COLO668 (cell line): Measurements from ENCODE around the gene RNF103.
"Not testable (repeated sequence)": the region's sequence is repeated elsewhere in the genome, so short reads cannot be mapped to it uniquely, and the experiment has no call there.

Experiments
- DNase-seq: peaks from one replicate; lab custom pipeline; 2025; ENCODE audit not compliant: unreplicated experiment; lab: John Stamatoyannopoulos, UW

RNF103 gene

DNA sequence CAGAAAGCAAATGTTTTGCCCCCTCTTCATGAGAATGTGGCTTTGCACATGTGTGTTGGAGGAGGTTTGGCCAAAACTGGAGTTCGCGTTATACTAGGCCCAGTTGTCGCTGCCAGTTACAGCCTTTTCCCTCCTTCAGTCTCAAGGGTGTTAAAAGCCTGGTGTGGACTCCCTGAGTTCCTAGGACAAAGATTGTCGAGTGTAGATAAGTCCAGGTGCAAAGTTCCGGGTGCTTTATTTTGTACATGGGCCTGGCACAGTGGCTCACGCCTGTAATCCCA is 542 bp upstream of the RNF103 start:
- DNase-seq = no peak

DNA sequence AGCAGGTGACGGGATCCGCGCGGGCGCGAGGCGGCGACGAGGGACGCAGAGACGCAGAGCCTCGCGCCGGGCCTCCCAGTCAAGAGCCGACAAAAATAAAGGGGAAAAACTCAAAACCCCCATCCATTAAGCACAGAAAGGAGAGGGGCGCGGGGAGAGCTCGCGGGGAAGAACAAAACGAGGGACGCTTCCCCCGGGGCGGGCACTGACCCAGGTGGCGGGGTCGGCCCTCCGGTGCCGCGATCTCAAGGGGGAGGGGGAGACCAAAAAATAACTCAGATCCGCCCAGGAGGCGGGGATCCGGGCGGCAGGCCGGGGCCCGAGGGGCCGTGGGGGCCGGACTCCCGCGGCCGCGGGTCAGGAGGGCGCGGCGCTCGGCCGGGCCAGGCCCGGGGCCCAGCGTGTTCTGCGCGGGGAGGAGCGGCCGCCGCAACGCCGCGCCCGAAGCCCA is 597 bp downstream of the RNF103 start:
- DNase-seq = peak; percentile 69

DNA sequence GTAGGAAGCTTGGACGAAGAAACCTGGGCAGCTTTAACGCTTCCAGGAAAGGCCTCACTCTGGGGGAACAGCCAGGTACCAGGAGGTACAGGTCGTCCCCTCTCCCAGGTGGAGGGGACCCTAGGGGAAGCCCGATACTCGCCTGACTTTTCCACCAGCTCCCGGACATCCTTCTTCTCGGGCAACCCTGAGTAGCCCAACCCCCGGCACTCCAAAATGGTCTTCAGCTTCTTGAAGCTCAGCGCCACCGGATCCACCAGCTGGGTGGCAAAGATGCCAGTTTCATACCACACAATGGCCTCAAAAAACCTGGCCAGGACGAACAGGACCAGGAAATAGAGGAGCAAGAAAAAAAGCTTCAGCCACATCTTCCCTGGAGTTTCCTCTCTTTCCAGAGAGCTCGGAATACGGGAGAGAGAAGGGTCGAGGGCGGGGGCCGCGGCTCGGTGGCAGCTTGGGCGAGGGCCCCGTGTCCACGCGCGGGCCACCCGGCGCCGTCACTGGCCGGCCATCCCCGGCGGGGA is 1.1 kb downstream of the RNF103 start:
- peak; percentile 56 for DNase-seq

DNA sequence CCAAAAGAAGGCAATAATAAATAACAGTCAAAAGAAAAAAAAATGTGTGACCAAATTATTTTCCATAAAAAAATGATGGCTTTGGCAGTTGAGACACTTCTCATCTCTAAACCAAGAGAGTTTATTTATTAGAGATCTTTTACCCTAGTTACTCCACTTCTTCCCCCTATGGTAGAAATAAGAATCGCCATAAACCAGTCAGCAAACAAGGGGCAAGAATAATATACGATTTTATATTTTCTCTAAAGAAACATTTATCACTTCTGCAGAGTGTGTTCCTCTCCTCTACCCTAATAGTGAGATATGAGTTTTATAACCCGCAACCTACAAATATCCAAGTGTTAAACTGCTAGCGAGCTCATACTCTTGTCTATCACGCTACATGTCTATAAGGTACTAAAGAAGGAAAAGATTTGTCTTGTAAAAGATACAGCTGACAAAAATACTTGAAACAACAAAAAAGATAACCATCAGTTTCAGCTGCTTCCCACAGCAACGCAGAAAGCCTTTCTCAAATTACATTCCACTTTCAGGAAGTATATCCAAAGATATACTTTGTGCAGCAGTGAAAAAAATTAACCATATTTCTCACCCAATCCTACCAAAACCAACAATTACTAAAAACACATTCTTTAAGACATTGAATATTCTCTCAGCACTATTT is 2.3 kb downstream of the RNF103 start:
- no peak for DNase-seq

DNA sequence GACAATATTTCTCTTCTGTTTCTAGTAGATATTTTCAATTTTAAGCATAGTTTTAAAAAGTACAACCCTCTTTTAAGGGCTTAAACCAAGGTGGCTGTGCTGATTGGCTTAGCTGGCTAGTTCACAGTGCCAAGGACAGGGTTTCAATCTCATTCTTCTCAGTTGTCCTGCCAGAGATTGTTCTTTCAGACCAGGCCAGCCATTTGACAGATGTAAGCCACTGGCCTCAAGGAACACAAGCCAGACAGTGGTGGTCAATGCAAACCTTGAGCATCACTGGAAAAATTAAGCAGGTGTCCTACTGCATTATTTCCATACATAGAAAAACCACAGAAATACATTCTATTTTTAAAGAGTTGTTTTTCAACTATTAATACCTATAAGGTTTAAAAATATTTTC is 5.9 kb downstream of the RNF103 start:
- no peak for DNase-seq

DNA sequence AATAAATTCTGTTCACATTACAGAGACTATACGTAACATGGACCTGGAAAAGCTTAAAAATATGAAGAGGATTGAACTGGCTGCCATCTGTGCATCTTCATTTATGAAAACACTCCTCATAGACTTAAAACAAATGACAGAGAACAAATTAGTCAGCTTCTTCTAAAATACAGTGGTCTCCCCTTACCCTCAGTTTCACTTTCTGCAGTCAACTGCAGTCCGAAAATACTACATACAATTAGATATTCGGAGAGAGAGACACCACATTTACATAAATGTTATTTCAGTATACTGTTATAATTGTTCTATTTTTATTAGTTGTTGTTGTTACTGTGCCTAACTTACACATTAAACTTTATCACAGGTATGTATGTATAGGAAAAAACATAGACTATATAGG is 6.5 kb downstream of the RNF103 start:
- DNase-seq = no peak

DNA sequence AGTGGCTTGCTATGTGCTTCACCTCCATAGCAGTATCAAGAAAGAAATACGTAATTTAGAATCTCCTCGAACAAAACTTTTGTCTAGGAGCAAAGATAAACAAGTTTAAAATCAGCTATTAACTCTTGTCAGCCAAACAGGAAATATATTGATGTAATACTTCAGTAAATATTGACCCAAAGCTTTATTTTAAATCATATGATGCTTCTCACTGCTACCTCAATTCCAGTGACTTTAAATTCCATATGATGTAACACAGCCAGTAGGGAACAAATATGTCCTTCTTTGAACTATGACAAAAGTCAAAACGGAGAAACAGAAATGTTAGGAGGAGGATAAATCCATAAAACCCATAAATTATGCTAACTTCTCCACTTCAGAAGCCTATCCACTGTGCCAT is 7.2 kb downstream of the RNF103 start:
- DNase-seq = no peak

DNA sequence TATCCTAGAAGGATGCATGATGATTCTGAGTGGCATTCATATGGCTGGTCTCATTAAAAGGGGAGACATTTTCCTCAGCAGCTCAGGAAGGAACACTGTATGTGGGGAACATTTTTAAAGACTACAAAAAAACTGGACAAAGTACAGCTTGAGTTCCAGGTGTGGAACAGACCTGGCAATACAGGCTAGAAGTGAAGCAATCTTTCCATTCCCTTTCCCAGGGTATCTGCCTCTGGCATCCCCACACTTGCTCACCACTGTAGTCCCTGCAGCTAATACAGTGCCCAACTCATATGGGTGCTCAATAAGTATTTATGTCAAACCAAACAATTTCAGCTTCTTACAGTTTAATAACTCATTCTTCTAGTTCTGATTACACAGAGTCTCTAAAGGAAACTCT is 8.1 kb downstream of the RNF103 start:
- DNase-seq = no peak

DNA sequence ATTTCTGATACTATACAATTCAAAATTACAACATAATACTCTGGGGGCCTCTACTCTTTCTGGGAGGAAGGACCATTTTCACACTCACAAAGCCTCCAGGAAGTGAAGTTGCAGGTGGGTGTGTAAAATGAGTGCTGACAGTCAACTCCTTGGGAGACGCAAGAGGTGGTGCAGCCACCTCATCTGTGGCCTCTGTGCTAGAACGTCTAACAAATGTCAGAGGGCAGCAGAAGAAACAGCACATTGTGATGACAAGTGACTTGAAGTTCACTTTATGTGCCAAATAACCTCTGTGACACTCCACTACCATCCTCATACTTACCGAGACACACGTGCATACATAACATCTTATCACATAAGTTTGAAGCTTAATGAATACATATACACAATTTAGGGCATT is 10.2 kb downstream of the RNF103 start:
- DNase-seq = no peak

DNA sequence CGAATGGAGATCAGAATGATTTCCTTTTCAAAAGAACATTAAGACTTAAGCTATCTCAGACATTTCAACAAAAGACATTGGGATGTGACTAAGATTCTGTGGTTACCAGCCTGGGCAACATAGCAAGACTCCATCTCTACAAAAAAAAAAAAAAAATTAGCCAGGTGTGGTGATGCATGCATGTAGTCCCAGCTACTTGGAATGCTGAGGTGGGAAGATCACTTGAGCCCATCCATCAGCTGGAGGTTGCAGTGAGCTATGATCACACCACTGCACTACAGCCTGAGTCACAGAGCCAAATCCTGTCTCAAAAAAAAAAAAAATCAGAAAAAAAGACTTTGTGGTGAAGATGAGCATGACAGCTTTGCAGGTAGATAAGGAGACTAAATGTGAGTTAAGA is 12.8 kb downstream of the RNF103 start:
- no peak for DNase-seq

DNA sequence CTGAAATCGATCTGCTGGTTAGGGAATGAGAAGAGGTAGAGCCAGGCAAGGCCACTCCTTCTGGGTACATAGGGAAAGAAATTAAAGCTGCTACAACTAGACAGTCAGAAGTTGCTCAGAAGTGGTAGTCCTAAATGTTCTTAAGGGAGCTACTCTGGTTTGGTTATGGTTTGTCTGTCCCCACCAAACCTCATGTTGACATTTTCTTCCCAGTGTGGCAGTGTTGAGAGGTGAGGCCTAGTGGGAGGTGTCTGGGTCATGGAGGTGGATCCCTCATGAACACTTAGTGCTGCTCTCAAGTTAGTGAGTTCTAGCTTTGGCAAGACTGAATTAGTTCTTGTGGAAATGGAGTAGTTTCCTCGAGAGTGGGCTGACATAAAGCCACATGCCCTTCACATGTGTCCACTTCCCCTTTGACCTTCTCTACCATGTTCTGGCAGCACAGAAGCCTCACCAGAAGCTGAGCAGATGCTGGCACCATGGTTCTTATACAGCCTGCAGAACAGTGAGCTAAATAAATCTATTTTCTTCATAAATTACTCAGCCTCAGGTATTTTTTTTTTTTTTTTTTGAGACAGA is 14.7 kb downstream of the RNF103 start:
- DNase-seq = no peak

DNA sequence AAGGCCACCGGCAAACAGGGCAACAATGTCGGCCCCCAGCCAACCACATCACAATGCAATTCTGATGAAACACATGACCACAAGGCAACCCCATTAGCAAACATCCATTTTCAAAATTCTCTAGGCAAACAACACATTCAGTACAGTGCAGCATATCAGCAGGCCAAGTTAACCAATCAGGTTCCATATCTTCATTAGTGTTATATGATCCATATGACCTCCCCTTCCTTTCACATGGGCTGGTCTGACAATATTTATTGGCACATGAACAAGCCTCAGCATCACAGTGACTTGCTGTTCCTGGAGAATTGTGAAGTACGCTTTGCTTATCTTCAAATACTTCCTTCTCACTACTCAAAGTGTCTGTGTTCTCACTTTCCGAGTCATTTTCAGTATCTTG is 19.8 kb downstream of the RNF103 start:
- DNase-seq = no peak

DNA sequence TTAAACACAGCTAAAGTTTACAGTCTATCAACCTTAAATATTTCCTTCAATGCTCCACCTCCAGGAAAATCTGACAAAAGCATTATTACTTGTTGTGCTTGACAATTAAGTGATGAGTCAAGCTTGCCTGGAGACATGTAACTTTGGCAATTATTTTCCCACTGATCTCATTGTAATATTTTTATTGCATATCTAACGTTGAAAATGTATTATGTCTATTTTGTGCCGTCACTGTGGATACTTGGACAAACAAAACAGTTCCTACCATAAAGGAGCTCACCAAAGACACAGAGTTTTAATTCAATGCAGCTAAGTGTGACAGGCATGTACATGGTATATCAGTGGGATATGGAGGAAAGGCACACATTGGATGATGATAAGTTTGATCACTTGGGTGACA is 24.7 kb downstream of the RNF103 start:
- DNase-seq = no peak

DNA sequence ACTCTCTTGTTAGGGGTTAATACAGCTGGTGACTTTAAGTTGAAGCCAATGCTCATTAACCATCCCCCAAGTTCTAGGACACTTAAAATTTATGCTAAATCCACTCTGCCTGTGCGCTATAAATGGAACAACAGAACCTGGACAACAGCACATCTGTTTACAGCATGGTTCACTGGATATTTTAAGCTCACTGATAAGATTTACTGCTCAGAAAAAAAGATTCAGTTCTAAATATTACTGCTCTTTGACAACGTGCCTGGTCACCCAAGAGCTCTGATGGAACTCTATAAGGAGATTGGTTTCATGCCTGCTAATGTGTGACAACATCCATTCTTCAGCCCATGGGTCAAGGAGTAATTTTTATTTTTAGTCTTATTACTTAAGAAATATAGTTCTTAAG is 27.5 kb downstream of the RNF103 start:
- DNase-seq = no peak

DNA sequence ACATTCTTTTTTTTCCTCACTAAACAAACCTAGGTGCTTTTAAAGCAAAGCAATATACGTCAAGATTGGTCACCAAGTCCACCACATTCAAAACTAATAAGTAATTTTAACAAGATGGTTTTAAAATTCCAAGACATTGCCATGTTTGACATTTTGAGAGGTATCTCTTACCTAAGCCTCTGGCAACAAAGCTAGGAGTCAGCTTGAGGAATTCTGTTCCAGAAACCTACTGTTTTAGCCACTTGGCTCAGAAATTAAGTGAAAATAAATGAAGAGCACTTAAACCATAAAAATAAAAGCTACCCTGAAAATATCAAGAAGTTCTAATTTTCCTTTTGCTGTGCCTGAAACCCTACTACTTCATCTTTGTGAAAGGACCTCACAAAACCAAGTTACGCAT is 30.4 kb downstream of the RNF103 start:
- DNase-seq = no peak

DNA sequence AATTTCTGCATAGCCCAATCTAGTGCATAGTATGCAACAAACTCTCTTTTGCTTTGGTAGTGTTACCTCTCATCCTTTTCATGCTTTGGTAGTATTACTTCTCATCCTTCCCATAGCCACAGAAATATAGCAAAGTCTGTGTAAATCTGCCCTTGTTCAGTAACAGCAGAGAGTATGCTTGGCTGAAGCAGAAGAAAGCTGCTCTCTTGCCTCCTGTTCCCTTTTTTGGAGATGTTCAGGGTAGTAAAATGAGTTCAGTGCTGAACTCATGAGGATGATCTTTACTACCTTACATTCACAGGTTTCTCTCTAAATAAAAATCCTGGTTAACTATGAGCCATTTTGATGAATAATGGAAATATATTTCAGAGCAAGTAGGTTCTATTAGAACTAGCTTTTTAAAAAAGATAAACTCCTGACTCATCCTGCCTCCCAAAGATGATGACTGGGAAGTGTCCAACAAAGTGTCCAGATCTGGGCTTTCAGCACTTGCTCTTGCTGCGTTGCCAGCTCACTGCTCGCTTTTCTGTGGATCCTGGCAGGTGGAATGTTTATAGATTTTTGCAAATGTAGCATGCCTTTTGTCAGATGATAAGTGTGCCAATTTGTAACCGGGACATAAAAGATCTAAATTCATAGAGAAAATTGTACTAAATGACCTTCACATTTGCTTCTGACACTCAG is 31.0 kb downstream of the RNF103 start:
- DNase-seq = no peak

DNA sequence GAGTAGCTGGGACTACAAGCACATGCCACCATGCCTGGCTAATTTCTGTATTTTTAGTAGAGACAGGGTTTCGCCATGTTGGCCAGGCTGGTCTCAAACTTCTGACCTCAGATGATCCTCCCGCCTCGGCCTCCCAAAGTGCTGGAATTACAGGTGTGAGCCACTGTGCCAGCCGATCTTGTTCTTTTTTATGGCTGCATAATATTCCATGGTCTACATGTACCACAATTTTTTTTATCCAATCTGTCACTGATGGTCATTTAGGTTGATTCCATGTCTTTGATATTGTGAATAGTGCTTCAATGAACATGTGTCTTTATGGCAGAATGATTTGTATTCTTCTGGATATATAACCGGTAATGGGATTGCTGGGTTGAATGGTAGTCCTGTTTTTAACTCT is 34.0 kb downstream of the RNF103 start:
- not testable (repeated sequence) for DNase-seq

DNA sequence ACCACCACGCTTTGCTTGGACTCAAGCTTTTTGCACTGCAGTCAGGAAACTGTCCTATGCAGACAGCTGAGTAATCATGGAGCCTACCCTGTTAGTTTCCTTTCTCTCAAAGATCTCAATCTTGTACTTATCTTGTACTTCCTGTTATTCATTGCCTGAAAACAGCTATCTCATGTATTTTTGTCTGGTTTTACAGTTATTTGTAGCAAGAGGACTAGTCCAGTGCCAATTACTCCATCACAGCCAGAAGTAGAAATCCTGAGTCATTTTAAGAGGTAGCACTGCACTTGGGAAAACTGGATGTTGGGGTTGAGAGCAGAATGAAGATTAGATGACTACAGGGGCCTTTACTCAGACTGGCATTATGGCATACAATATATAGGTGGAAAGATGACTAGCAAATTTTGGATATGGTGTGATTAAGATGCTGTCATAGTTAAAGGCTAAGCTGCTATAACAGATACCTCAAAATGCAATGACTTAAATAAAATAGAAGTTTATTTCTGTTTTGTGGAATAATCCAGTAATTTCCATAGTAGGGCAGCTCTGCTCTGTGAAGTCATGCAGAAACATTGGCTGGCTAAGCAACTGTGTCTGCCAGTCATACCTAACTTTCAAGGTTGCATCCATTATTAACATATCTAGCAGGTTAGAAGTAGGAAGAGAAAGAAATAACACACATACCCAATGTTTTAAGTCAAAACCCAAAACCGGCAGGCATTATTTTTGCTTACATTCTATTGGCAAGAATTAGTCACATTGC is 39.3 kb downstream of the RNF103 start:
- no peak for DNase-seq

DNA sequence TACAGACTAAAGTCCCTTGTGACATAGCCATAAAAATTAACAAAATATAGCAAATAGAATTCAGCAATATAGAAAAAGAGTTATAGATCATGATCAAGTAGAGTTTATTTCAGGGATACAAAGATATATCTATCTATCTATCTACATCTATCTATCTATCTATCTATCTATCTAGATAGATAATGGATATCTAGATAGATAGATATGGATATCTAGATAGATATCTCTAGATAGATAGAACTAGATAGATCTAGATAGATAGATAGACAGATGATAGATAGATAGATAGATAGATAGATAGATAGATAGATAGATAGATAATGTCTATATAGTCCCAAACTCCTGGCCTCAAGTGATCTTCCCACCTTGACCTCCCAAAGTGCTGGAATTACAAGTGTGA is 43.1 kb downstream of the RNF103 start:
- DNase-seq = no peak

DNA sequence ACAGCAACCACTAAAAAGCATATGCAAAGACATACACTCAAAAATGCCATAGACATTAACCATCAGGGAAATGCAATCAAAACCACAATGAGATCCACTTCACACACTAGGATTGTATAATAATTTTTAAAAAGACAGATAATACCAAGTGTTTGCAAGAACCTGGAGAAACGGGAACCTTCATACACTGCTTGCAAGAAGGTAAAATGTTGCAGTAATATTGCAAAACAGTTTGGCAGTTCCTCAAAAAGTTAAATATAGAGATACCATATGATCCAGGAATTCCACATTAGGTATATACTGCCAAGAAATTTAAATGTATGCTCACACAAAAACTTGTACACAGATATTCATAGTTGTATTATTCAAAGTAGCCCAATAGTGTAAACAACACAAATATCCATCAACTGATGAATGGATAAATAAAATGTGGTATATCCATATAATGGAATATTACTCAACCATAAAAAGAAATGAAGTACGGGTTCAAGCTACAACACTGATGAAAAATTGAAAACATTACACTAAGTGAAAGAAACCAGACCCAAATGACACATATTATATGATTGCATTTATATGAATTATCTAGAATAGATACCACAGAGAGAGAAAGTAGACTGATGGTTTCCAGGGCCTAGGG is 45.7 kb downstream of the RNF103 start:
- DNase-seq = no peak

DNA sequence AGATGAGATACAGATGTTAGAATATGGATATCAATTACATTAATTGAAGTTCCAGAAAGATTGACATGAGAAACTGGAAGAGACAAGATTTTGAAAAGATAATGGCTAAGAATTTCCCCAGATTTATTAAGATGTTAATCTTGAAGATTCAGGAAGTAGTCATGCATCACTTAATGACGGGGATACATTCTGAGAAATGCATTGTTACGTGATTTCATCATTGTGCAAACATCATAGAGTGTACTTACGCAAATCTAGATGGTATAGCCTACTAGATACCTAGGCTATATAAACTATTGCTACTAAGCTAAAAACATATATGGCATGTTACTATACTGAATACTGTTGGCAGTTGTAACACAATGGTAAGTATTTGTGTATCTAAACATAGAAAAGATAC is 53.6 kb downstream of the RNF103 start:
- no peak for DNase-seq
